ENCODE data around the gene FLAD1.

The FLAD1 gene

GRCh38 chr1:154982897-154983648 lies at the start of gene FLAD1:
Gene FLAD1, plus strand, starts transcription at chr1:154983344. Its CDS starts 351 bp downstream, at chr1:154983695.
- peak; percentile 100 for DNase-seq

- DNase-seq, result no peak
Measured at GRCh38 chr1:154934358-154934948, 48.7 kb upstream of the FLAD1 start.

- no peak for DNase-seq
Measured at GRCh38 chr1:154935749-154936554, 47.2 kb upstream of the FLAD1 start.

GRCh38 chr1:154936555-154937084 lies 46.5 kb upstream of the FLAD1 start, which contains the start of gene PMVK:
Gene PMVK, minus strand, starts transcription at chr1:154936719. Its CDS starts 34 bp downstream, at chr1:154936685.
- peak; percentile 95 for DNase-seq

GRCh38 chr1:154937085-154937987 lies 45.8 kb upstream of the FLAD1 start:
- peak; percentile 94 for DNase-seq

- no peak for DNase-seq
Measured at GRCh38 chr1:154937988-154938386, 45.2 kb upstream of the FLAD1 start.

- DNase-seq, result no peak
Measured at GRCh38 chr1:154938604-154939399, 44.3 kb upstream of the FLAD1 start.

GRCh38 chr1:154940213-154940560 lies 43.0 kb upstream of the FLAD1 start:
- DNase-seq, result no peak

GRCh38 chr1:154940651-154941194 lies 42.4 kb upstream of the FLAD1 start:
- no peak for DNase-seq

GRCh38 chr1:154941333-154942013 lies 41.7 kb upstream of the FLAD1 start:
- no peak for DNase-seq

- peak; percentile 37 for DNase-seq
Measured at GRCh38 chr1:154943649-154944400, 39.3 kb upstream of the FLAD1 start.

- no peak for DNase-seq
Measured at GRCh38 chr1:154944401-154945159, 38.6 kb upstream of the FLAD1 start.

- no peak for DNase-seq
Measured at GRCh38 chr1:154945160-154945961, 37.8 kb upstream of the FLAD1 start.

GRCh38 chr1:154945962-154946850 lies 36.9 kb upstream of the FLAD1 start:
- DNase-seq, result no peak

- no peak for DNase-seq
Measured at GRCh38 chr1:154948079-154948478, 35.1 kb upstream of the FLAD1 start.

- DNase-seq, result no peak
Measured at GRCh38 chr1:154951901-154952657, 31.1 kb upstream of the FLAD1 start.
